Activated B cell treated with CpG ODN at 0.5 μM for 24 hours (primary cell): ENCODE data around the gene BRAT1. TPM values are rescaled to one million over a fixed set of nuclear protein-coding genes. Genes with fewer than 3 reads are reported as not detected.

ENCODE experiments used
- ATAC-seq: fragments of 200-7000 bp; cut with Tn5 transposase; one replicate; pipeline ENCODE4 v1.10.0; 2021; ENCODE audit warnings: low read depth, mild to moderate bottlenecking, moderate library complexity
- CTCF ChIA-PET: fragments of 350-600 bp; sonication (Branson Sonifier 250); formaldehyde crosslinking; loops from one replicate; lab custom pipeline; 2021; ENCODE audit warnings: antibody characterized with exemption; lab: Charles Lee
- POLR2A ChIA-PET: fragments of 350-600 bp; sonication (Branson Sonifier 250); formaldehyde crosslinking; loops from one replicate; lab custom pipeline; 2021; ENCODE audit warnings: antibody characterized with exemption; lab: Charles Lee
- DNase-seq: peaks from one replicate; pipeline ENCODE4 v3.0.0; 2022
- H3K27ac Mint-ChIP-seq: one replicate; pipeline ENCODE4 v1.8.0; 2020; ENCODE audit warnings: mixed read lengths
- H3K27me3 Mint-ChIP-seq: one replicate; pipeline ENCODE4 v1.8.0; 2021; ENCODE audit warnings: mixed read lengths
- H3K36me3 Mint-ChIP-seq: one replicate; pipeline ENCODE4 v1.8.0; 2021; ENCODE audit warnings: low read depth, mixed read lengths
- H3K4me1 Mint-ChIP-seq: one replicate; pipeline ENCODE4 v1.8.0; 2021; ENCODE audit warnings: mixed read lengths
- H3K4me3 Mint-ChIP-seq: one replicate; pipeline ENCODE4 v1.8.0; 2020; ENCODE audit warnings: mild to moderate bottlenecking, mixed read lengths
- H3K9me3 Mint-ChIP-seq: one replicate; pipeline ENCODE4 v1.8.0; 2020; ENCODE audit warnings: mixed read lengths
- CTCF ChIP-seq: fragments of 200-600 bp; IDR thresholded peaks from one replicate; pipeline ENCODE4 v1.8.0; 2022; ENCODE audit warnings: antibody characterized with exemption, mild to moderate bottlenecking
- intact Hi-C: fragments of 100-400 bp; cut with micrococcal nuclease; formaldehyde crosslinking; loops from one replicate; pipeline ENCODE4 v1.15.1; 2024
- total RNA-seq: library from RNA; stranded (reverse); gene quantifications from 2 replicates; pipeline ENCODE4 v1.2.3, GENCODE V29; 2022

Gene BRAT1
- total RNA-seq, 1 donor from 2014 or later = 31.7 TPM

GRCh38 chr7:2512713-2513112 lies 42.6 kb downstream of the BRAT1 start:
- Mint-ChIP-seq H3K27me3 (no peaks in the 10 kb centered on the region), H3K9me3 (no peaks in the 10 kb centered on the region), H3K36me3 (no peaks in the 10 kb centered on the region), H3K4me1 (peaks cover 64% of the 10 kb centered on the region), H3K4me3 (peak overlapping the region; percentile 77), H3K27ac (peak overlapping the region; percentile 95)
- CTCF ChIA-PET = no interaction called here
- no peak for DNase-seq
- no peak for ATAC-seq
- intact Hi-C loops = loop anchor here (5.0 kb wide), 1 partner anchor 110 kb away; the partner anchor contains the start of gene CHST12
- TF ChIP-seq CTCF = no peak
- POLR2A ChIA-PET = interaction anchor here (0.7 to 7.0 kb wide), 4 partner anchors 9 to 1043 kb away, joined by 3 to 304 read pairs (median 122); partner anchors contain the start of gene LFNG

GRCh38 chr7:2512179-2512661 lies 43.1 kb downstream of the BRAT1 start:
- Mint-ChIP-seq H3K9me3 (no peaks in the 10 kb centered on the region), H3K4me3 (peak overlapping the region; percentile 77), H3K4me1 (peaks cover 65% of the 10 kb centered on the region), H3K27me3 (no peaks in the 10 kb centered on the region), H3K27ac (peak overlapping the region; percentile 95), H3K36me3 (no peaks in the 10 kb centered on the region)
- intact Hi-C loops = loop anchor here (5.0 kb wide), 1 partner anchor 110 kb away; the partner anchor contains the start of gene CHST12
- TF ChIP-seq CTCF = no peak
- ChIA-PET POLR2A (interaction anchor here (0.7 to 7.0 kb wide), 7 partner anchors 10 to 1043 kb away, joined by 3 to 304 read pairs (median 16); partner anchors contain the start of genes BRAT1 and LFNG), CTCF (interaction anchor here (1.2 to 1.7 kb wide), 2 partner anchors 8 to 42 kb away, joined by 3 to 8 read pairs; no protein-coding TSS in a partner anchor)
- peak; percentile 6 for ATAC-seq
- DNase-seq = no peak

GRCh38 chr7:2511769-2512168 lies 43.6 kb downstream of the BRAT1 start:
- intact Hi-C loops = loop anchor here (1.0 to 5.0 kb wide), 4 partner anchors 8 to 109 kb away; partner anchors contain the start of genes BRAT1, CHST12 and LFNG
- peak overlapping the region; percentile 77 for H3K4me3 Mint-ChIP-seq
- ChIA-PET CTCF (interaction anchor here (1.2 to 2.2 kb wide), 5 partner anchors 9 to 198 kb away, joined by 3 to 10 read pairs (median 5); no protein-coding TSS in a partner anchor), POLR2A (interaction anchor here (0.6 to 7.0 kb wide), 20 partner anchors 10 to 581 kb away, joined by 3 to 304 read pairs (median 6); partner anchors contain the start of genes BRAT1, CHST12, LFNG and TTYH3)
- no peaks in the 10 kb centered on the region for H3K27me3 Mint-ChIP-seq
- peaks cover 64% of the 10 kb centered on the region for H3K4me1 Mint-ChIP-seq
- TF ChIP-seq CTCF = no peak
- ATAC-seq (no peak), DNase-seq (no peak)
- peak overlapping the region; percentile 95 for H3K27ac Mint-ChIP-seq
- H3K36me3 Mint-ChIP-seq = no peaks in the 10 kb centered on the region
- no peaks in the 10 kb centered on the region for H3K9me3 Mint-ChIP-seq

- H3K4me1 Mint-ChIP-seq = peaks cover 67% of the 10 kb centered on the region
- H3K36me3 Mint-ChIP-seq = no peaks in the 10 kb centered on the region
- TF ChIP-seq CTCF = no peak
- CTCF ChIA-PET = interaction anchor here (1.2 to 2.2 kb wide), 5 partner anchors 9 to 199 kb away, joined by 3 to 10 read pairs (median 5); no protein-coding TSS in a partner anchor
- POLR2A ChIA-PET = interaction anchor here (0.6 to 7.0 kb wide), 28 partner anchors 9 to 581 kb away, joined by 3 to 304 read pairs (median 5); partner anchors contain the start of genes BRAT1, CHST12, IQCE and LFNG
- H3K4me3 Mint-ChIP-seq = peak overlapping the region; percentile 77
- intact Hi-C loops = loop anchor here (1.0 to 5.0 kb wide), 4 partner anchors 8 to 109 kb away; partner anchors contain the start of genes BRAT1, CHST12 and LFNG
- peak; percentile 80 for DNase-seq
- H3K27me3 Mint-ChIP-seq = no peaks in the 10 kb centered on the region
- peak overlapping the region; percentile 95 for H3K27ac Mint-ChIP-seq
- no peaks in the 10 kb centered on the region for H3K9me3 Mint-ChIP-seq
- peak; percentile 69 for ATAC-seq
Observed at GRCh38 chr7:2510909-2511768, 44.2 kb downstream of the BRAT1 start.
